Hepatocyte (in vitro differentiated cells): Measurements from ENCODE around the gene SLC26A6.

Experiments
- CTCF ChIP-seq: fragments of 200-600 bp; sonication (generic); IDR thresholded peaks from 2 replicates; pipeline ENCODE4 v1.5.1; 2016; ENCODE audit warnings: antibody characterized with exemption, mild to moderate bottlenecking; ENCODE audit not compliant: poor library complexity
- EZH2 ChIP-seq: fragments of 200-600 bp; sonication (generic); IDR thresholded peaks from 2 replicates; pipeline ENCODE4 v1.6.1; 2016; ENCODE audit warnings: antibody characterized with exemption, mild to moderate bottlenecking, borderline replicate concordance

- TF ChIP-seq CTCF = no peak
- no peak for TF ChIP-seq EZH2
Measured at GRCh38 chr3:48662145-48662752, 27.0 kb upstream of the SLC26A6 start.
